ENCODE measurements around the gene TRABD2A. TPM values are rescaled to one million over a fixed set of nuclear protein-coding genes. Genes with fewer than 3 reads are reported as not detected.

The TRABD2A gene
- total and polyA plus RNA-seq, 2 of the 13 experiments (the other 11 are each of a cell fraction or from before 2014, with no cell fraction given): 0.15 TPM; not detected in 1

DNA sequence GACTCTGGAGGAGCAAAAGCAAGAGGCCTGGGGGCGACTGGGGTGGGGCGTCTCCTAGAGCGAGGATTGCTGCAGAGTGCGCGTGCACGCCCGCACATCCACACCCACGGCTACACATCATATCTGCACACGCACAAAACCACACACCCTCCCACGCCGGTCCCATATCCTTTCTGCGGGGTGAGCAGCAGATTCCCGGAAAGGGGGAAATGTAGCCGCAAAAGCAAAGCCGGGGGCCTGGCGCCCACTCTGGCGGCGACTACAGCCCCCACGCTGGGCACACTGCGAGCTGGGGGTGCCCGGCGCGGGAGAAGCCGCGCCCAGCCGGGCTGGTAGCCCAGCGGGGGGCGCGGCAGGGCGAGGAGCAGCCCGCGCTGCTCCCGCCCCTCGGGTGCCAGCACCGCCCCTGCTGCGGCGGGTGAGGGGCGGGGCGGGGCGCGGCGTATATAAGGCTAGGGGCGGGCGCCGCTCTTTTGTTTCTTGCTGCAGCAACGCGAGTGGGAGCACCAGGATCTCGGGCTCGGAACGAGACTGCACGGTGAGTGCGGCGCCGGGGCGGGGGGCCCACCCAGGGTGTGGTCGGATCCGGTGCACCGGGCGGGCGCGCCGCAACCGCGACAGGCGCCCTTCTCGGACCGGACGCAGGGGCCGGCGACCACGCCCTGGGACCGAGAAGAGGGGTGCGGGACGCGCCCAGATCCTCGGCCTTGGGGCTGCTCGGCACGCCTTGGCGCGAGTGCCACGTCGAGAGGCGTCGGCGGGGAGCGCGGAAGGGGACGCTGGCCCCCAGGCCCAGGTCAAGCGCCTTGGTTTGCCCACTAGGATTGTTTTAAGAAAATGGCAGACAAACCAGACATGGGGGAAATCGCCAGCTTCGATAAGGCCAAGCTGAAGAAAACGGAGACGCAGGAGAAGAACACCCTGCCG is 24.6 kb upstream of the TRABD2A start, which contains the start of gene TMSB10 (continued):
- TF ChIP-seq ZNF556 (CRISPR knock-in tag; IDR thresholded peaks at IDR 0.05; ENCODE audit: borderline replicate concordance) (peak; percentile 71; the same call in 1 of the 2 replicates), MAFK (conservative IDR thresholded peaks at IDR 0.05 in 1 of 2, IDR thresholded peaks at IDR 0.05 in 1 of 2; ENCODE audit: low read length in 2 of 2) (no peak), ZNF577 (CRISPR knock-in tag; IDR thresholded peaks at IDR 0.05; ENCODE audit: borderline replicate concordance, low read depth) (no peak), RFXAP (CRISPR knock-in tag; IDR thresholded peaks at IDR 0.05; ENCODE audit: borderline replicate concordance) (peak; percentile 91), ZNF567 (CRISPR knock-in tag; IDR thresholded peaks at IDR 0.05; ENCODE audit: borderline replicate concordance) (peak; percentile 89; the same call in 1 of the 2 replicates), ELF3 (CRISPR knock-in tag; IDR thresholded peaks at IDR 0.05) (0 out of 2 replicates have a peak, but pooled peaks have one; percentile 61), MED1 (CRISPR knock-in tag; IDR thresholded peaks at IDR 0.05) (peak; percentile 85), DNMT1 (CRISPR knock-in tag; IDR thresholded peaks at IDR 0.05) (peak; percentile 76), EP300 (IDR thresholded peaks at IDR 0.05; ENCODE audit: low read depth in 2 of 2, low read length in 2 of 2) (peak in 1 of 2 experiments; percentile 29; a peak in 1 of 4 replicates), EP300 (CRISPR knock-in tag; IDR thresholded peaks at IDR 0.05; ENCODE audit: borderline replicate concordance) (0 out of 2 replicates have a peak, but pooled peaks have one; percentile 49), ZNF782 (CRISPR knock-in tag; IDR thresholded peaks at IDR 0.05; ENCODE audit: borderline replicate concordance) (peak; percentile 55; the same call in 1 of the 2 replicates), ZFP90 (CRISPR knock-in tag; IDR thresholded peaks at IDR 0.05; ENCODE audit: borderline replicate concordance) (peak; percentile 79; the same call in 1 of the 2 replicates), JDP2 (CRISPR knock-in tag; IDR thresholded peaks at IDR 0.05; ENCODE audit: borderline replicate concordance) (no peak; the same call in 1 of the 2 replicates), AHR (CRISPR knock-in tag; IDR thresholded peaks at IDR 0.05) (peak; percentile 82; the same call in 1 of the 2 replicates), TBL1XR1 (IDR thresholded peaks at IDR 0.05; ENCODE audit: borderline replicate concordance, low read length, partially characterized antibody) (peak; percentile 48), POLR2G (IDR thresholded peaks at IDR 0.05; ENCODE audit: low read depth, low read length) (peak; percentile 99), ZNF672 (CRISPR knock-in tag; IDR thresholded peaks at IDR 0.05) (no peak), EHMT2 (IDR thresholded peaks at IDR 0.05; ENCODE audit: borderline replicate concordance, low read depth, low read length) (no peak), MIER2 (CRISPR knock-in tag; IDR thresholded peaks at IDR 0.05) (no peak)
- TF ChIP-seq, protein P1, sequence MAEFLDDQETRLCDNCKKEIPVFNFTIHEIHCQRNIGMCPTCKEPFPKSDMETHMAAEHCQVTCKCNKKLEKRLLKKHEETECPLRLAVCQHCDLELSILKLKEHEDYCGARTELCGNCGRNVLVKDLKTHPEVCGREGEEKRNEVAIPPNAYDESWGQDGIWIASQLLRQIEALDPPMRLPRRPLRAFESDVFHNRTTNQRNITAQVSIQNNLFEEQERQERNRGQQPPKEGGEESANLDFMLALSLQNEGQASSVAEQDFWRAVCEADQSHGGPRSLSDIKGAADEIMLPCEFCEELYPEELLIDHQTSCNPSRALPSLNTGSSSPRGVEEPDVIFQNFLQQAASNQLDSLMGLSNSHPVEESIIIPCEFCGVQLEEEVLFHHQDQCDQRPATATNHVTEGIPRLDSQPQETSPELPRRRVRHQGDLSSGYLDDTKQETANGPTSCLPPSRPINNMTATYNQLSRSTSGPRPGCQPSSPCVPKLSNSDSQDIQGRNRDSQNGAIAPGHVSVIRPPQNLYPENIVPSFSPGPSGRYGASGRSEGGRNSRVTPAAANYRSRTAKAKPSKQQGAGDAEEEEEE (CRISPR knock-in tag; IDR thresholded peaks at IDR 0.05; ENCODE audit: borderline replicate concordance): no peak
- TF ChIP-seq, protein P2, sequence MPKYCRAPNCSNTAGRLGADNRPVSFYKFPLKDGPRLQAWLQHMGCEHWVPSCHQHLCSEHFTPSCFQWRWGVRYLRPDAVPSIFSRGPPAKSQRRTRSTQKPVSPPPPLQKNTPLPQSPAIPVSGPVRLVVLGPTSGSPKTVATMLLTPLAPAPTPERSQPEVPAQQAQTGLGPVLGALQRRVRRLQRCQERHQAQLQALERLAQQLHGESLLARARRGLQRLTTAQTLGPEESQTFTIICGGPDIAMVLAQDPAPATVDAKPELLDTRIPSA (CRISPR knock-in tag; IDR thresholded peaks at IDR 0.05; ENCODE audit: borderline replicate concordance): no peak; the same call in 1 of the 2 replicates
- TF ChIP-seq, protein P3, sequence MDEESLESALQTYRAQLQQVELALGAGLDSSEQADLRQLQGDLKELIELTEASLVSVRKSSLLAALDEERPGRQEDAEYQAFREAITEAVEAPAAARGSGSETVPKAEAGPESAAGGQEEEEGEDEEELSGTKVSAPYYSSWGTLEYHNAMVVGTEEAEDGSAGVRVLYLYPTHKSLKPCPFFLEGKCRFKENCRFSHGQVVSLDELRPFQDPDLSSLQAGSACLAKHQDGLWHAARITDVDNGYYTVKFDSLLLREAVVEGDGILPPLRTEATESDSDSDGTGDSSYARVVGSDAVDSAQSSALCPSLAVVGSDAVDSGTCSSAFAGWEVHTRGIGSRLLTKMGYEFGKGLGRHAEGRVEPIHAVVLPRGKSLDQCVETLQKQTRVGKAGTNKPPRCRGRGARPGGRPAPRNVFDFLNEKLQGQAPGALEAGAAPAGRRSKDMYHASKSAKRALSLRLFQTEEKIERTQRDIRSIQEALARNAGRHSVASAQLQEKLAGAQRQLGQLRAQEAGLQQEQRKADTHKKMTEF (CRISPR knock-in tag; IDR thresholded peaks at IDR 0.05): peak; percentile 88
- TF ChIP-seq, protein P4, sequence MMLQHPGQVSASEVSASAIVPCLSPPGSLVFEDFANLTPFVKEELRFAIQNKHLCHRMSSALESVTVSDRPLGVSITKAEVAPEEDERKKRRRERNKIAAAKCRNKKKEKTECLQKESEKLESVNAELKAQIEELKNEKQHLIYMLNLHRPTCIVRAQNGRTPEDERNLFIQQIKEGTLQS (CRISPR knock-in tag; IDR thresholded peaks at IDR 0.05): peak; percentile 59
